Liver (tissue), 9 donors: ENCODE results near the gene SZT2. TPM values are rescaled to one million over a fixed set of nuclear protein-coding genes. Genes with fewer than 3 reads are reported as not detected.

Experiments used
- DNase-seq: peaks from one replicate; pipeline ENCODE4 v3.0.0-alpha.2; 2017; ENCODE audit warnings: low spot score
- H3K27ac ChIP-seq, 2 donors: one replicate each; pipeline ENCODE4 v1.7.0; 2013; ENCODE audit warnings: inconsistent platforms in 2 of 2, low read length in 2 of 2, control low read depth in 1 of 2, low read depth in 1 of 2, mild to moderate bottlenecking in 1 of 2
- H3K27me3 ChIP-seq, 4 donors: one replicate each; pipeline versions ENCODE4 v1.6.1 to v1.7.0; 2013; ENCODE audit warnings: low read length in 3 of 4, inconsistent platforms in 1 of 4, mild to moderate bottlenecking in 1 of 4, moderate library complexity in 1 of 4; ENCODE audit not compliant: control insufficient read depth in 4 of 4, insufficient read depth in 4 of 4
- H3K36me3 ChIP-seq, 4 donors: one replicate each; pipeline versions ENCODE4 v1.6.1 to v1.7.0; 2013; ENCODE audit warnings: low read length in 3 of 4, mild to moderate bottlenecking in 3 of 4, low read depth in 1 of 4, moderate library complexity in 1 of 4; ENCODE audit not compliant: control insufficient read depth in 4 of 4, insufficient read depth in 3 of 4
- H3K4me1 ChIP-seq, 4 donors: one replicate each; pipeline versions ENCODE4 v1.6.1 to v1.7.0; 2013; ENCODE audit warnings: low read length in 3 of 4, mild to moderate bottlenecking in 3 of 4, moderate library complexity in 1 of 4; ENCODE audit not compliant: control insufficient read depth in 4 of 4, insufficient read depth in 4 of 4
- H3K4me3 ChIP-seq, 3 donors: one replicate each; pipeline versions ENCODE4 v1.6.1 to v1.7.0; 2013; ENCODE audit warnings: low read length in 3 of 3, control low read depth in 1 of 3, low read depth in 1 of 3, mild to moderate bottlenecking in 1 of 3
- H3K9ac ChIP-seq, 2 donors: one replicate each; pipeline ENCODE4 v1.7.0; 2013; ENCODE audit warnings: low read length in 2 of 2, mild to moderate bottlenecking in 2 of 2, moderate library complexity in 2 of 2, control low read depth in 1 of 2, low read depth in 1 of 2
- H3K9me3 ChIP-seq, 4 donors: one replicate each; pipeline versions ENCODE4 v1.6.1 to v1.7.0; 2013; ENCODE audit warnings: low read length in 3 of 4; ENCODE audit not compliant: control insufficient read depth in 4 of 4
- ATF3 ChIP-seq: IDR thresholded peaks from 2 replicates; pipeline ENCODE4 v1.6.1; 2016; ENCODE audit warnings: antibody characterized with exemption
- CTCF ChIP-seq: fragments of 150-350 bp; IDR thresholded peaks from 2 replicates; pipeline ENCODE4 v1.5.1; 2017; ENCODE audit warnings: improper control_type of control experiment, low read depth, low read length; ENCODE audit not compliant: missing input control
- EGR1 ChIP-seq, 2 donors: IDR thresholded peaks; 2 replicates each; pipeline ENCODE4 v1.6.1; 2016 to 2018; ENCODE audit warnings: antibody characterized with exemption in 2 of 2, low read depth in 2 of 2
- FOXA1 ChIP-seq: IDR thresholded peaks from 2 replicates; pipeline ENCODE4 v1.6.1; 2016; ENCODE audit warnings: antibody characterized with exemption
- FOXA2 ChIP-seq: IDR thresholded peaks from 2 replicates; pipeline ENCODE4 v1.6.1; 2016; ENCODE audit warnings: antibody characterized with exemption
- GABPA ChIP-seq, 2 donors: IDR thresholded peaks in 1 of 2; conservative IDR thresholded peaks in 1 of 2; 2 replicates each; pipeline ENCODE4 v1.6.1; 2016; ENCODE audit warnings: antibody characterized with exemption in 2 of 2, mild to moderate bottlenecking in 1 of 2, moderate library complexity in 1 of 2
- HNF4A ChIP-seq, 2 donors: conservative IDR thresholded peaks; 2 replicates each; pipeline ENCODE4 v1.6.1; 2016; ENCODE audit warnings: antibody characterized with exemption in 2 of 2, mild to moderate bottlenecking in 2 of 2
- HNF4G ChIP-seq: IDR thresholded peaks from 2 replicates; pipeline ENCODE4 v1.6.1; 2016; ENCODE audit warnings: antibody characterized with exemption
- JUND ChIP-seq, 2 donors: IDR thresholded peaks; 2 replicates each; pipeline ENCODE4 v1.6.1; 2016; ENCODE audit warnings: antibody characterized with exemption in 2 of 2
- MAX ChIP-seq: IDR thresholded peaks from 2 replicates; pipeline ENCODE4 v1.6.1; 2016; ENCODE audit warnings: antibody characterized with exemption
- RAD21 ChIP-seq, 2 donors: IDR thresholded peaks; 2 replicates each; pipeline ENCODE4 v1.6.1; 2016; ENCODE audit warnings: antibody characterized with exemption in 2 of 2, mild to moderate bottlenecking in 2 of 2
- REST ChIP-seq: IDR thresholded peaks from 2 replicates; pipeline ENCODE4 v1.6.1; 2016; ENCODE audit warnings: antibody characterized with exemption, mild to moderate bottlenecking
- RXRA ChIP-seq, 2 donors: IDR thresholded peaks; 2 replicates each; pipeline ENCODE4 v1.6.1; 2017 to 2018; ENCODE audit warnings: antibody characterized with exemption in 2 of 2, mild to moderate bottlenecking in 1 of 2
- SP1 ChIP-seq: IDR thresholded peaks from 2 replicates; pipeline ENCODE4 v1.6.1; 2018; ENCODE audit warnings: antibody characterized with exemption, mild to moderate bottlenecking
- TAF1 ChIP-seq: conservative IDR thresholded peaks from 2 replicates; pipeline ENCODE4 v1.6.1; 2016; ENCODE audit warnings: antibody characterized with exemption, mild to moderate bottlenecking
- YY1 ChIP-seq: IDR thresholded peaks from 2 replicates; pipeline ENCODE4 v1.6.1; 2016; ENCODE audit warnings: antibody characterized with exemption, mild to moderate bottlenecking
- ZBTB33 ChIP-seq: IDR thresholded peaks from 2 replicates; pipeline ENCODE4 v1.6.1; 2016; ENCODE audit warnings: antibody characterized with exemption
- WGBS: extraction: QIAGEN DNeasy Blood & Tissue Kit; methylation state at CpG from one replicate; pipeline ENCODE4 v1.1.7; 2013; 5-methylcytosine and 5-hydroxymethylcytosine counted together
- polyA plus RNA-seq, 2 donors: library from polyadenylated mRNA; stranded (reverse) in 1 of 2; unstranded in 1 of 2; fragments of 200-250 nt in 1 of 2; fragments of >200 nt in 1 of 2; fragmentation: Nextera tagmentation in 1 of 2; extraction: Ambion mirVana in 1 of 2; gene quantifications; one replicate each; pipeline versions ENCODE4 v1.2.1 to v1.2.3, GENCODE V29; 2013 to 2015
- total RNA-seq, 2 donors: library from RNA; depleted of rRNA; stranded (reverse); fragments of >200 nt; gene quantifications; one replicate each; pipeline ENCODE4 v1.2.3, GENCODE V29; 2014
- donor health status: healthy.
- donor health status: healthy.
- donor health status: healthy.
- donor health status: healthy.
- donor health status: healthy.

The SZT2 gene
- total and polyA plus RNA-seq, 4 donors, result 4.8 to 31.0 (median 11.9) TPM

GRCh38 chr1:43340559-43340958 lies 49.1 kb upstream of the SZT2 start:
- H3K4me3 ChIP-seq, result no peak overlapping the region
- H3K36me3 ChIP-seq, result no peaks in the 10 kb centered on the region
- 49% methylated on average over 1 of the region's 1 CpG for WGBS
- DNase-seq, result no peak
- H3K4me1 ChIP-seq, result peaks cover 0 to 14% (median 9%) of the 10 kb centered on the region in 4 donors
- no peaks in the 10 kb centered on the region for H3K27me3 ChIP-seq
- H3K9ac ChIP-seq, result no peak overlapping the region
- no peaks in the 10 kb centered on the region for H3K9me3 ChIP-seq
- TF ChIP-seq GABPA (IDR thresholded peaks at IDR 0.05 in 1 of 2, conservative IDR thresholded peaks at IDR 0.05 in 1 of 2), result no peak
- TF ChIP-seq SP1, result no peak
- peak in 1 of 2 donors; percentile 4 for TF ChIP-seq RXRA (IDR thresholded peaks at IDR 0.05)
- H3K27ac ChIP-seq, result no peak overlapping the region

GRCh38 chr1:43344267-43344850 lies 45.3 kb upstream of the SZT2 start:
- Histone ChIP-seq H3K27me3 (no peaks in the 10 kb centered on the region), H3K27ac (peak overlapping the region in 1 of 2 donors; percentile 27), H3K36me3 (no peaks in the 10 kb centered on the region), H3K4me3 (no peak overlapping the region), H3K9ac (no peak overlapping the region), H3K9me3 (no peaks in the 10 kb centered on the region), H3K4me1 (peaks cover 0 to 20% (median 11%) of the 10 kb centered on the region in 4 donors)
- no peak for DNase-seq
- 47% methylated on average over 4 of the region's 4 CpGs for WGBS
- peak; percentile 27 to 39 for TF ChIP-seq HNF4A (conservative IDR thresholded peaks at IDR 0.05)
- TF ChIP-seq ZBTB33, result no peak
- peak; percentile 25 to 47 for TF ChIP-seq RXRA (IDR thresholded peaks at IDR 0.05)
- TF ChIP-seq YY1, result no peak
- TF ChIP-seq SP1, result no peak

GRCh38 chr1:43345120-43345519 lies 44.6 kb upstream of the SZT2 start:
- DNase-seq, result no peak
- H3K4me3 ChIP-seq, result no peak overlapping the region
- no peaks in the 10 kb centered on the region for H3K27me3 ChIP-seq
- H3K9me3 ChIP-seq, result no peaks in the 10 kb centered on the region
- no peak overlapping the region for H3K9ac ChIP-seq
- 32% methylated on average over 3 of the region's 3 CpGs for WGBS
- H3K27ac ChIP-seq, result peak overlapping the region in 1 of 2 donors; percentile 27
- H3K4me1 ChIP-seq, result peaks cover 0 to 24% (median 14%) of the 10 kb centered on the region in 4 donors
- H3K36me3 ChIP-seq, result no peaks in the 10 kb centered on the region
- no peak for TF ChIP-seq FOXA1
- TF ChIP-seq TAF1, result no peak
- peak; percentile 29 for TF ChIP-seq SP1
- TF ChIP-seq MAX, result no peak
- peak; percentile 41 to 68 for TF ChIP-seq HNF4A (conservative IDR thresholded peaks at IDR 0.05)
- TF ChIP-seq RXRA (IDR thresholded peaks at IDR 0.05), result peak; percentile 12 to 81
- TF ChIP-seq RAD21 (IDR thresholded peaks at IDR 0.05), result peak in 1 of 2 donors; percentile 8
- peak; percentile 17 for TF ChIP-seq REST
- no peak for TF ChIP-seq ATF3
- no peak for TF ChIP-seq YY1
- TF ChIP-seq FOXA2, result no peak
- no peak for TF ChIP-seq EGR1 (IDR thresholded peaks at IDR 0.05; ENCODE audit: low read depth in 2 of 2)
- TF ChIP-seq JUND (IDR thresholded peaks at IDR 0.05), result peak in 1 of 2 donors; percentile 47
- TF ChIP-seq HNF4G, result no peak
- no peak for TF ChIP-seq GABPA (IDR thresholded peaks at IDR 0.05 in 1 of 2, conservative IDR thresholded peaks at IDR 0.05 in 1 of 2)
- no peak for TF ChIP-seq ZBTB33
- no peak for TF ChIP-seq CTCF
